H1 (cell line): ENCODE data around the gene TOR1AIP1. TPM values are rescaled to one million over a fixed set of nuclear protein-coding genes. Genes with fewer than 3 reads are reported as not detected.

Source experiments
- CTCF ChIA-PET: fragments of 300-600 bp; sonication (Branson Sonifier 250); formaldehyde crosslinking; loops from one replicate; lab custom pipeline; 2021; ENCODE audit not compliant: partially characterized antibody; lab: Charles Lee
- POLR2A ChIA-PET: fragments of 300-600 bp; sonication (Branson Sonifier 250); formaldehyde crosslinking; loops from one replicate; lab custom pipeline; 2021; ENCODE audit warnings: inconsistent platforms; ENCODE audit not compliant: partially characterized antibody; lab: Charles Lee
- DNase-seq, 2 experiments: peaks; one replicate each; pipeline versions ENCODE4 v3.0.0 to v3.0.0-alpha.2; 2010 to 2022; ENCODE audit warnings: low spot score in 2 of 2, low read depth in 1 of 2, mixed read lengths in 1 of 2
- FAIRE-seq: peaks from 2 replicates; lab custom pipeline; 2011; peaks lifted over from hg19 to GRCh38; lab: Jason Lieb, UNC
- H2AFZ ChIP-seq: 2 replicates; pipeline ENCODE4 v1.8.1; 2012; ENCODE audit warnings: low read length, inconsistent platforms
- H2AK5ac ChIP-seq: 2 replicates; pipeline ENCODE4 v1.6.1; 2013; ENCODE audit warnings: low read depth, low read length
- H2BK120ac ChIP-seq: replicated peaks from 2 replicates; pipeline ENCODE3; 2013; ENCODE audit warnings: low read depth, low read length, inconsistent platforms
- H2BK12ac ChIP-seq: 2 replicates; pipeline ENCODE4 v1.6.1; 2013; ENCODE audit warnings: low read depth, low read length
- H2BK15ac ChIP-seq: 2 replicates; pipeline ENCODE4 v1.6.1; 2013; ENCODE audit warnings: low read length
- H2BK20ac ChIP-seq: 2 replicates; pipeline ENCODE4 v1.6.1; 2013; ENCODE audit warnings: low read length
- H2BK5ac ChIP-seq: 2 replicates; pipeline ENCODE4 v1.6.1; 2013; ENCODE audit warnings: low read depth, low read length
- H3K14ac ChIP-seq: 2 replicates; pipeline ENCODE4 v1.6.1; 2013; ENCODE audit warnings: inconsistent platforms; ENCODE audit not compliant: insufficient read length
- H3K18ac ChIP-seq: 2 replicates; pipeline ENCODE4 v1.6.1; 2013; ENCODE audit warnings: low read length; ENCODE audit errors: extremely low read depth
- H3K23ac ChIP-seq: 2 replicates; pipeline ENCODE4 v1.6.1; 2013; ENCODE audit warnings: inconsistent platforms; ENCODE audit not compliant: insufficient read length
- H3K23me2 ChIP-seq: 2 replicates; pipeline ENCODE4 v1.6.1; 2013; ENCODE audit warnings: low read depth, low read length
- H3K27ac ChIP-seq: 2 replicates; pipeline ENCODE4 v1.6.1; 2011; ENCODE audit warnings: low read depth, low read length, inconsistent platforms
- H3K27me3 ChIP-seq, 4 experiments: replicated peaks in 1 of 4; 1 replicate in 1 of 4; 2 replicates in 3 of 4; pipeline versions ENCODE4 v1.6.1 to v1.8.1; 2011 to 2013; ENCODE audit warnings: low read length in 3 of 4, mild to moderate bottlenecking in 3 of 4, inconsistent platforms in 2 of 4, mixed read lengths in 2 of 4, moderate library complexity in 1 of 4; ENCODE audit not compliant: control insufficient read depth in 3 of 4, insufficient read depth in 3 of 4; ENCODE audit errors: extremely low read depth in 1 of 4
- H3K36me3 ChIP-seq, 4 experiments: 2 replicates each; pipeline versions ENCODE4 v1.6.1 to v1.8.1; 2011 to 2013; ENCODE audit warnings: mild to moderate bottlenecking in 4 of 4, low read length in 3 of 4, moderate library complexity in 2 of 4, control low read depth in 1 of 4, inconsistent platforms in 1 of 4; ENCODE audit not compliant: insufficient read depth in 4 of 4, control insufficient read depth in 2 of 4
- H3K4ac ChIP-seq: replicated peaks from 2 replicates; pipeline ENCODE3; 2013; ENCODE audit warnings: low read length, low read depth, mixed read lengths, inconsistent platforms; ENCODE audit not compliant: insufficient read length
- H3K4me1 ChIP-seq, 4 experiments: replicated peaks in 1 of 4; 1 replicate in 1 of 4; 2 replicates in 3 of 4; pipeline versions ENCODE4 v1.6.1 to v1.8.1; 2011 to 2013; ENCODE audit warnings: low read length in 3 of 4, inconsistent platforms in 2 of 4, mixed read lengths in 1 of 4; ENCODE audit not compliant: insufficient read depth in 4 of 4, control insufficient read depth in 3 of 4
- H3K4me2 ChIP-seq, 2 experiments: 2 replicates each; pipeline versions ENCODE4 v1.6.1 to v1.8.1; 2011 to 2013; ENCODE audit warnings: low read depth in 2 of 2, low read length in 2 of 2, control low read depth in 1 of 2, inconsistent platforms in 1 of 2, mild to moderate bottlenecking in 1 of 2; ENCODE audit not compliant: insufficient read depth in 1 of 2
- H3K4me3 ChIP-seq, 4 experiments: fragments of 200-600, 300-600 bp in 1 of 4; sonication (generic), shearing (Covaris generic), sonication (Bioruptor Twin) in 1 of 4; 2 replicates each; pipeline versions ENCODE4 v1.5.1 to v1.8.1; 2011 to 2016; ENCODE audit warnings: low read length in 4 of 4, low read depth in 3 of 4, control low read depth in 2 of 4, inconsistent platforms in 2 of 4, mild to moderate bottlenecking in 2 of 4, mixed read lengths in 1 of 4, moderate library complexity in 1 of 4; ENCODE audit not compliant: insufficient read depth in 2 of 4; ENCODE audit errors: extremely low read depth in 1 of 4
- H3K56ac ChIP-seq: replicated peaks from 2 replicates; pipeline ENCODE3; 2013; ENCODE audit warnings: low read depth, mild to moderate bottlenecking, mixed read lengths, low read length, inconsistent platforms; ENCODE audit not compliant: insufficient read length
- H3K79me1 ChIP-seq: 2 replicates; pipeline ENCODE4 v1.6.1; 2013; ENCODE audit warnings: low read depth, low read length, control low read depth
- H3K79me2 ChIP-seq, 2 experiments: 2 replicates each; pipeline versions ENCODE4 v1.6.1 to v1.8.1; 2012 to 2013; ENCODE audit warnings: low read length in 2 of 2, mild to moderate bottlenecking in 2 of 2, inconsistent platforms in 1 of 2; ENCODE audit not compliant: insufficient read depth in 2 of 2, control insufficient read depth in 1 of 2
- H3K9ac ChIP-seq, 4 experiments: replicated peaks in 1 of 4; 1 replicate in 1 of 4; 2 replicates in 3 of 4; pipeline versions ENCODE4 v1.6.1 to v1.8.1; 2011 to 2013; ENCODE audit warnings: low read depth in 3 of 4, low read length in 3 of 4, control low read depth in 2 of 4, mild to moderate bottlenecking in 2 of 4, moderate library complexity in 2 of 4, inconsistent platforms in 1 of 4; ENCODE audit errors: extremely low read depth in 1 of 4
- H3K9me3 ChIP-seq, 2 experiments: 2 replicates each; pipeline versions ENCODE4 v1.6.1 to v1.8.1; 2012 to 2013; ENCODE audit warnings: mild to moderate bottlenecking in 2 of 2, moderate library complexity in 2 of 2, control low read depth in 1 of 2, inconsistent platforms in 1 of 2, low read depth in 1 of 2, low read length in 1 of 2, mixed read lengths in 1 of 2; ENCODE audit not compliant: insufficient read depth in 2 of 2
- H4K20me1 ChIP-seq, 2 experiments: replicated peaks in 1 of 2; 2 replicates each; pipeline versions ENCODE3 to v1.8.1; 2011 to 2013; ENCODE audit warnings: inconsistent platforms in 2 of 2, low read length in 2 of 2, mild to moderate bottlenecking in 1 of 2; ENCODE audit not compliant: insufficient read depth in 2 of 2, control insufficient read depth in 1 of 2
- H4K5ac ChIP-seq: 2 replicates; pipeline ENCODE4 v1.6.1; 2013; ENCODE audit warnings: low read length, low read depth, mixed read lengths, inconsistent platforms; ENCODE audit not compliant: insufficient read length
- H4K8ac ChIP-seq: 2 replicates; pipeline ENCODE4 v1.8.0; 2013; ENCODE audit warnings: mild to moderate bottlenecking, moderate library complexity, low read length, inconsistent platforms; ENCODE audit not compliant: insufficient read depth; ENCODE audit errors: extremely low read depth
- H4K91ac ChIP-seq: replicated peaks from 2 replicates; pipeline ENCODE3; 2013; ENCODE audit warnings: low read length, mixed read lengths, inconsistent platforms; ENCODE audit not compliant: insufficient read length
- CREB1 ChIP-seq: IDR thresholded peaks from 2 replicates; pipeline ENCODE4 v1.6.1; 2012; ENCODE audit warnings: inconsistent platforms
- CTBP2 ChIP-seq: IDR thresholded peaks from 2 replicates; pipeline ENCODE4 v1.7.0; 2011; ENCODE audit warnings: borderline replicate concordance, mild to moderate bottlenecking, moderate library complexity, mixed read lengths, low read length; ENCODE audit not compliant: insufficient read depth, insufficient read length
- EP300 ChIP-seq, 2 experiments: IDR thresholded peaks; 1 replicate in 1 of 2; 2 replicates in 1 of 2; pipeline ENCODE4 v1.6.1; 2011 to 2012; ENCODE audit warnings: low read depth in 2 of 2, low read length in 2 of 2, mild to moderate bottlenecking in 2 of 2, borderline replicate concordance in 1 of 2, inconsistent platforms in 1 of 2, moderate library complexity in 1 of 2
- JUND ChIP-seq: IDR thresholded peaks from 2 replicates; pipeline ENCODE4 v1.6.1; 2011; ENCODE audit warnings: mild to moderate bottlenecking, improper control_type of control experiment, low read length
- KDM4A ChIP-seq: IDR thresholded peaks from one replicate; pipeline ENCODE4 v1.7.1; 2012; ENCODE audit warnings: low read depth, mild to moderate bottlenecking, moderate library complexity, low read length, inconsistent platforms; ENCODE audit not compliant: severe bottlenecking
- PHF8 ChIP-seq: fragments of 200-600 bp; sonication (generic); conservative IDR thresholded peaks from 2 replicates; pipeline ENCODE4 v1.7.1; 2012; ENCODE audit warnings: low read depth, mild to moderate bottlenecking, inconsistent platforms, low read length, moderate library complexity
- SIN3A ChIP-seq, 2 experiments: IDR thresholded peaks in 1 of 2; conservative IDR thresholded peaks in 1 of 2; 2 replicates each; pipeline ENCODE4 v1.6.1; 2011 to 2012; ENCODE audit warnings: low read length in 2 of 2, improper control_type of control experiment in 1 of 2, low read depth in 1 of 2, mild to moderate bottlenecking in 1 of 2
- SP2 ChIP-seq: IDR thresholded peaks from 2 replicates; pipeline ENCODE4 v1.6.1; 2012; ENCODE audit warnings: mild to moderate bottlenecking, low read length, inconsistent platforms
- WGBS, 2 experiments: shearing (Covaris generic) in 1 of 2; methylation state at CpG; one replicate each; pipeline versions ENCODE4 v1.1.6 to v1.1.7; 2013 to 2015; ENCODE audit warnings: low lambda C conversion rate in 2 of 2, mixed read lengths in 2 of 2, inconsistent platforms in 1 of 2, low coverage in 1 of 2, missing lambda C conversion rate in 1 of 2; ENCODE audit not compliant: insufficient replicate concordance in 2 of 2, insufficient coverage in 1 of 2, insufficient read length in 1 of 2; ENCODE audit errors: extremely low coverage in 1 of 2, missing lambda C conversion rate in 1 of 2; 5-methylcytosine and 5-hydroxymethylcytosine counted together
- polyA plus RNA-seq, 7 experiments: library from polyadenylated mRNA; depleted of rRNA in 3 of 7; stranded (reverse) in 5 of 7; unstranded in 2 of 7; fragments of >200 nt in 5 of 7; fragments of 200-250 nt in 2 of 7; gene quantifications; 1 replicate in 5 of 7; 2 replicates in 1 of 7; 4 replicates in 1 of 7; pipeline versions ENCODE4 v1.2.1 to v1.2.3, GENCODE V29; 2011 to 2013; ENCODE audit warnings: missing spikeins in 2 of 7, mixed read lengths in 2 of 7
- total RNA-seq: library from RNA; stranded (reverse); fragmentation: NEBNext Ultra II Directional; extraction: Animal tissue kit (Norgen Biotek cat#: 25700); gene quantifications from 2 replicates; pipeline ENCODE4 v1.2.1, GENCODE V29; 2021

Gene TOR1AIP1
- total and polyA plus RNA-seq, 2 of the 8 experiments (the other 6 are each of a cell fraction or from before 2014, with no cell fraction given) = 5.7 to 22.8 TPM

DNA sequence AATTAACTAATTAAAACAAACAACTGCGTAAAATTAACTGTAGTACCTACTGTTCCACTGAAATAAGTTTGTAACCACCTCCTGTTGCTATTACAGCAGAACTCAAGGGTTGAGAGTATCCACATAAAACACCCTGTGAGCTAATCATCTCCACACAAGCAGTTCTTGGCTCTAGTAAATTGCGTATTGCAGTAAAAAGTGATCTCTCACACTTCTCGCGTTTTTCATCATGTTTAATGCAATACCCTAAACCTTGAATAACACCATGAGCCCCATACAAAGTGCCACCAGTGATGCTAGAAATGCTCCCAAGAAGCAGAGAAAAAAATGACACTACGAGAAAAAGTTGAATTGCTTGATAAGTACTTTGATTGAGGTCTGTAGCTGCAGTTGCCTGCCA lies 43.2 kb downstream of the TOR1AIP1 start:
- H3K4me2 ChIP-seq = no peak overlapping the region
- no peaks in the 10 kb centered on the region for H3K79me1 ChIP-seq
- no peaks in the 10 kb centered on the region for H3K36me3 ChIP-seq
- H3K18ac ChIP-seq = no peak overlapping the region
- no peak overlapping the region for H4K5ac ChIP-seq
- H2AK5ac ChIP-seq = no peak overlapping the region
- H3K23ac ChIP-seq = no peak overlapping the region
- H3K23me2 ChIP-seq = no peaks in the 10 kb centered on the region
- H3K4me1 ChIP-seq = peaks cover 0 to 12% (median 3%) of the 10 kb centered on the region in 4 experiments; a peak in 2 of 7 replicates
- H4K91ac ChIP-seq = no peak overlapping the region
- H3K4me3 ChIP-seq = no peak overlapping the region
- no peak overlapping the region for H2BK5ac ChIP-seq
- no peak for DNase-seq
- no peak overlapping the region for H3K56ac ChIP-seq
- no peak for TF ChIP-seq SP2
- TF ChIP-seq PHF8 = no peak
- TF ChIP-seq KDM4A = no peak
- TF ChIP-seq CTBP2 = no peak
- TF ChIP-seq JUND = no peak
- TF ChIP-seq SIN3A (conservative IDR thresholded peaks at IDR 0.05 in 1 of 2, IDR thresholded peaks at IDR 0.05 in 1 of 2; ENCODE audit: low read depth in 1 of 2, low read length in 2 of 2) = no peak
- TF ChIP-seq EP300 (IDR thresholded peaks at IDR 0.05; ENCODE audit: borderline replicate concordance in 1 of 2, low read depth in 2 of 2, low read length in 2 of 2) = no peak
- no peak for TF ChIP-seq CREB1
- no peak overlapping the region for H2BK15ac ChIP-seq
- no peaks in the 10 kb centered on the region for H4K20me1 ChIP-seq
- H3K27ac ChIP-seq = no peak overlapping the region
- FAIRE-seq = no peak
- no peaks in the 10 kb centered on the region for H3K79me2 ChIP-seq
- WGBS, 2 experiments = 92% methylated on average over 5 of the region's 5 CpGs; no CpG with 5 or more reads in 1 of the 2 experiments
- no peak overlapping the region for H2BK20ac ChIP-seq
- no peak overlapping the region for H2AFZ ChIP-seq
- H2BK12ac ChIP-seq = no peak overlapping the region
- H2BK120ac ChIP-seq = no peak overlapping the region
- H3K14ac ChIP-seq = no peak overlapping the region
- POLR2A ChIA-PET = no interaction called here
- no peaks in the 10 kb centered on the region for H3K27me3 ChIP-seq
- H3K4ac ChIP-seq = no peak overlapping the region
- no peak overlapping the region for H3K9ac ChIP-seq
- H4K8ac ChIP-seq = no peak overlapping the region
- CTCF ChIA-PET = interaction anchor here (1.4 to 1.9 kb wide), 2 partner anchors 13 to 16 kb away, joined by 3 to 5 read pairs; no protein-coding TSS in a partner anchor
- H3K9me3 ChIP-seq = no peaks in the 10 kb centered on the region
